Right atrium auricular region (tissue), 2 donors: ENCODE results near the gene SUN2. TPM values are rescaled to one million over a fixed set of nuclear protein-coding genes. Genes with fewer than 3 reads are reported as not detected.

ENCODE experiments used
- DNase-seq: peaks from one replicate; pipeline ENCODE4 v3.0.0-alpha.2; 2019; ENCODE audit warnings: low spot score
- H3K27ac ChIP-seq, 2 donors: fragments of 200-600 bp; sonication (generic); 1 replicate in 1 of 2; 2 replicates in 1 of 2; pipeline ENCODE4 v1.5.1; 2016 to 2019
- H3K27me3 ChIP-seq, 2 donors: fragments of 200-600 bp; sonication (generic); one replicate each; pipeline versions ENCODE4 v1.5.1 to v1.6.0; 2017 to 2019
- H3K36me3 ChIP-seq: fragments of 200-600 bp; sonication (generic); one replicate; pipeline ENCODE4 v1.5.1; 2016
- H3K4me1 ChIP-seq, 2 donors: fragments of 200-600 bp; sonication (generic); one replicate each; pipeline versions ENCODE4 v1.5.1 to v1.6.0; 2017 to 2019
- H3K4me3 ChIP-seq, 2 donors: fragments of 200-600 bp; sonication (generic); 1 replicate in 1 of 2; 2 replicates in 1 of 2; pipeline ENCODE4 v1.5.1; 2017 to 2019; ENCODE audit warnings: mild to moderate bottlenecking in 1 of 2, moderate library complexity in 1 of 2
- H3K9me3 ChIP-seq, 2 donors: fragments of 200-600 bp; sonication (generic); one replicate each; pipeline ENCODE4 v1.5.1; 2019
- total RNA-seq, 2 donors: library from RNA; depleted of rRNA; stranded (reverse); fragments of >200 nt; gene quantifications; one replicate each; pipeline ENCODE4 v1.1.0, GENCODE V29; 2016
- TF ChIP-seq, protein P1 (sequence below), 2 donors: fragments of 200-600 bp; sonication (generic); IDR thresholded peaks; one replicate each; pipeline ENCODE4 v1.5.1; 2019; ENCODE audit warnings: antibody characterized with exemption in 2 of 2

SUN2 gene
- total RNA-seq, 2 donors from 2014 or later: 155 to 252 TPM

GRCh38 chr22:38784035-38784434 is 28.2 kb upstream of the SUN2 start:
- H3K9me3 ChIP-seq: no peaks in the 10 kb centered on the region
- peaks cover 0 to 83% of the 10 kb centered on the region in 2 donors for H3K4me1 ChIP-seq
- peaks cover 8% of the 10 kb centered on the region for H3K36me3 ChIP-seq
- no peak overlapping the region for H3K4me3 ChIP-seq
- H3K27me3 ChIP-seq: no peaks in the 10 kb centered on the region
- DNase-seq: no peak
- peak overlapping the region; percentile 81 to 93 for H3K27ac ChIP-seq
- TF ChIP-seq, protein P1, sequence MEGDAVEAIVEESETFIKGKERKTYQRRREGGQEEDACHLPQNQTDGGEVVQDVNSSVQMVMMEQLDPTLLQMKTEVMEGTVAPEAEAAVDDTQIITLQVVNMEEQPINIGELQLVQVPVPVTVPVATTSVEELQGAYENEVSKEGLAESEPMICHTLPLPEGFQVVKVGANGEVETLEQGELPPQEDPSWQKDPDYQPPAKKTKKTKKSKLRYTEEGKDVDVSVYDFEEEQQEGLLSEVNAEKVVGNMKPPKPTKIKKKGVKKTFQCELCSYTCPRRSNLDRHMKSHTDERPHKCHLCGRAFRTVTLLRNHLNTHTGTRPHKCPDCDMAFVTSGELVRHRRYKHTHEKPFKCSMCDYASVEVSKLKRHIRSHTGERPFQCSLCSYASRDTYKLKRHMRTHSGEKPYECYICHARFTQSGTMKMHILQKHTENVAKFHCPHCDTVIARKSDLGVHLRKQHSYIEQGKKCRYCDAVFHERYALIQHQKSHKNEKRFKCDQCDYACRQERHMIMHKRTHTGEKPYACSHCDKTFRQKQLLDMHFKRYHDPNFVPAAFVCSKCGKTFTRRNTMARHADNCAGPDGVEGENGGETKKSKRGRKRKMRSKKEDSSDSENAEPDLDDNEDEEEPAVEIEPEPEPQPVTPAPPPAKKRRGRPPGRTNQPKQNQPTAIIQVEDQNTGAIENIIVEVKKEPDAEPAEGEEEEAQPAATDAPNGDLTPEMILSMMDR (IDR thresholded peaks at IDR 0.05): no peak

DNA sequence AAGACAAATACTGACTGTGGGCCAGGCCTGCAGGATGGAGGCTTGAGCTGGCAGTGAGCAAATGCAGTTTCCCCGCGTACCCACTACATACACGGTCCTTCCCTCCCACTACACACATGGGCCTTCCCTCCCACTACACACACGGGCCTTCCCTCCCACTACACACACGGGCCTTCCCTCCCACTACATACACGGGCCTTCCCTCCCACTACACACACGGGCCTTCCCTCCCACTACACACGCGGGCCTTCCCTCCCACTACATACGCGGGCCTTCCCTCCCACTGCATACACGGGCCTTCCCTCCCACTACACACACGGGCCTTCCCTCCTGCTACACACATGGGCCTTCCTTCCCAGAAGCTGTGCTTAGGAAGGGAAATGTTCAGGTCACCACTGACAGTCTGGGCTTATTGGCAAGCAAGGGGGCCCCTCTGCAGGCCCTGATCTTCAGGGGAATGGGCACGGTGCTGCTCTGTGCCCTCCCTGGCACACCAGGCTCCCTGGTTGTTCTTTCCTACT is 27.4 kb upstream of the SUN2 start:
- H3K9me3 ChIP-seq: no peaks in the 10 kb centered on the region
- H3K4me3 ChIP-seq: no peak overlapping the region
- peaks cover 14% of the 10 kb centered on the region for H3K36me3 ChIP-seq
- H3K4me1 ChIP-seq: peaks cover 0 to 74% of the 10 kb centered on the region in 2 donors
- no peaks in the 10 kb centered on the region for H3K27me3 ChIP-seq
- H3K27ac ChIP-seq: peak overlapping the region; percentile 81 to 93
- no peak for DNase-seq
- TF ChIP-seq, protein P1 (IDR thresholded peaks at IDR 0.05): no peak

- DNase-seq: no peak
- Histone ChIP-seq H3K27me3 (no peaks in the 10 kb centered on the region), H3K36me3 (peaks cover 14% of the 10 kb centered on the region), H3K27ac (peak overlapping the region; percentile 81 to 93), H3K9me3 (no peaks in the 10 kb centered on the region), H3K4me1 (peaks cover 0 to 68% of the 10 kb centered on the region in 2 donors), H3K4me3 (no peak overlapping the region)
- TF ChIP-seq, protein P1 (IDR thresholded peaks at IDR 0.05): no peak
Measured at GRCh38 chr22:38782402-38783094, 26.8 kb upstream of the SUN2 start.

GRCh38 chr22:38781033-38781432 is 25.2 kb upstream of the SUN2 start:
- TF ChIP-seq, protein P1 (IDR thresholded peaks at IDR 0.05): no peak
- no peak overlapping the region for H3K4me3 ChIP-seq
- peak overlapping the region; percentile 81 to 93 for H3K27ac ChIP-seq
- no peak for DNase-seq
- peaks cover 0 to 65% of the 10 kb centered on the region in 2 donors for H3K4me1 ChIP-seq
- H3K36me3 ChIP-seq: peaks cover 14% of the 10 kb centered on the region
- no peaks in the 10 kb centered on the region for H3K27me3 ChIP-seq
- H3K9me3 ChIP-seq: no peaks in the 10 kb centered on the region

GRCh38 chr22:38777087-38777671 is 21.4 kb upstream of the SUN2 start:
- Histone ChIP-seq H3K27me3 (no peaks in the 10 kb centered on the region), H3K4me1 (peaks cover 0 to 32% of the 10 kb centered on the region in 2 donors), H3K27ac (peak overlapping the region in 1 of 2 donors; percentile 48), H3K36me3 (peaks cover 14% of the 10 kb centered on the region), H3K4me3 (no peak overlapping the region), H3K9me3 (no peaks in the 10 kb centered on the region)
- DNase-seq: no peak
- TF ChIP-seq, protein P1 (IDR thresholded peaks at IDR 0.05): no peak
